Neural progenitor cell (in vitro differentiated cells): ENCODE measurements around the gene TMEM35B. TPM values are rescaled to one million over a fixed set of nuclear protein-coding genes. Genes with fewer than 3 reads are reported as not detected.

Experiments used
- DNase-seq: peaks from one replicate; pipeline ENCODE4 v3.0.0-alpha.2; 2016; ENCODE audit warnings: low spot score
- H2AFZ ChIP-seq: fragments of 200-600 bp; sonication (generic); replicated peaks from 2 replicates; pipeline ENCODE4 v1.6.1; 2016; ENCODE audit warnings: antibody characterized with exemption
- H3F3A ChIP-seq: fragments of 200-600 bp; sonication (generic); 2 replicates; pipeline ENCODE4 v1.6.1; 2016; ENCODE audit warnings: antibody characterized with exemption, low read depth
- H3K27ac ChIP-seq: fragments of 200-600 bp; sonication (generic); 2 replicates; pipeline ENCODE4 v1.5.1; 2016; ENCODE audit warnings: mild to moderate bottlenecking
- H3K27me3 ChIP-seq: fragments of 200-600 bp; sonication (generic); 2 replicates; pipeline ENCODE4 v1.6.1; 2016; ENCODE audit warnings: mild to moderate bottlenecking, moderate library complexity
- H3K36me3 ChIP-seq: fragments of 200-600 bp; sonication (generic); 2 replicates; pipeline ENCODE4 v1.5.1; 2016
- H3K4me1 ChIP-seq: fragments of 200-600 bp; sonication (generic); 2 replicates; pipeline ENCODE4 v1.6.1; 2016; ENCODE audit warnings: mixed run types
- H3K4me2 ChIP-seq: fragments of 200-600 bp; sonication (generic); 2 replicates; pipeline ENCODE4 v1.6.1; 2016
- H3K4me3 ChIP-seq: fragments of 200-600 bp; sonication (generic); 2 replicates; pipeline ENCODE4 v1.5.1; 2016
- H3K79me2 ChIP-seq: fragments of 200-600 bp; sonication (generic); 2 replicates; pipeline ENCODE4 v1.6.1; 2016; ENCODE audit warnings: low read depth
- H3K9ac ChIP-seq: fragments of 200-600 bp; sonication (generic); 2 replicates; pipeline ENCODE4 v1.6.1; 2016
- H3K9me3 ChIP-seq: fragments of 200-600 bp; sonication (generic); 2 replicates; pipeline ENCODE4 v1.5.1; 2016; ENCODE audit warnings: low read depth
- H4K20me1 ChIP-seq: fragments of 200-600 bp; sonication (generic); 2 replicates; pipeline ENCODE4 v1.6.1; 2016; ENCODE audit warnings: low read depth
- H3K27ac Mint-ChIP-seq: 3 replicates; pipeline ENCODE4 v1.8.0; 2021; ENCODE audit warnings: mixed read lengths
- H3K27me3 Mint-ChIP-seq: 2 replicates; pipeline ENCODE4 v1.8.0; 2022; ENCODE audit warnings: low read depth, mild to moderate bottlenecking, inconsistent platforms, moderate library complexity, mixed read lengths; ENCODE audit not compliant: insufficient read depth
- H3K36me3 Mint-ChIP-seq: 3 replicates; pipeline ENCODE4 v1.8.0; 2021; ENCODE audit warnings: mixed read lengths
- H3K4me1 Mint-ChIP-seq: 3 replicates; pipeline ENCODE4 v1.8.0; 2021; ENCODE audit warnings: mixed read lengths
- H3K4me3 Mint-ChIP-seq: 3 replicates; pipeline ENCODE4 v1.8.0; 2021; ENCODE audit warnings: mild to moderate bottlenecking, moderate library complexity, mixed read lengths
- H3K9me3 Mint-ChIP-seq: 3 replicates; pipeline ENCODE4 v1.8.0; 2020; ENCODE audit warnings: mixed read lengths
- CTCF ChIP-seq: fragments of 200-600 bp; sonication (generic); IDR thresholded peaks from 2 replicates; pipeline ENCODE4 v1.5.1; 2017; ENCODE audit warnings: antibody characterized with exemption, mild to moderate bottlenecking
- EZH2 ChIP-seq: fragments of 200-600 bp; sonication (generic); IDR thresholded peaks from 2 replicates; pipeline ENCODE4 v1.6.1; 2017; ENCODE audit warnings: antibody characterized with exemption, mild to moderate bottlenecking, moderate library complexity
- EZH2phosphoT487 ChIP-seq: fragments of 200-600 bp; sonication (generic); IDR thresholded peaks from 2 replicates; pipeline ENCODE4 v1.6.1; 2017; ENCODE audit warnings: antibody characterized with exemption
- total RNA-seq: library from RNA; depleted of rRNA; stranded (reverse); fragments of >200 nt; gene quantifications from 2 replicates; pipeline ENCODE4 v1.2.3, GENCODE V29; 2015; ENCODE audit warnings: low replicate concordance

The TMEM35B gene
- 17.7 and 28.8 TPM in 2 replicates for total RNA-seq

DNA sequence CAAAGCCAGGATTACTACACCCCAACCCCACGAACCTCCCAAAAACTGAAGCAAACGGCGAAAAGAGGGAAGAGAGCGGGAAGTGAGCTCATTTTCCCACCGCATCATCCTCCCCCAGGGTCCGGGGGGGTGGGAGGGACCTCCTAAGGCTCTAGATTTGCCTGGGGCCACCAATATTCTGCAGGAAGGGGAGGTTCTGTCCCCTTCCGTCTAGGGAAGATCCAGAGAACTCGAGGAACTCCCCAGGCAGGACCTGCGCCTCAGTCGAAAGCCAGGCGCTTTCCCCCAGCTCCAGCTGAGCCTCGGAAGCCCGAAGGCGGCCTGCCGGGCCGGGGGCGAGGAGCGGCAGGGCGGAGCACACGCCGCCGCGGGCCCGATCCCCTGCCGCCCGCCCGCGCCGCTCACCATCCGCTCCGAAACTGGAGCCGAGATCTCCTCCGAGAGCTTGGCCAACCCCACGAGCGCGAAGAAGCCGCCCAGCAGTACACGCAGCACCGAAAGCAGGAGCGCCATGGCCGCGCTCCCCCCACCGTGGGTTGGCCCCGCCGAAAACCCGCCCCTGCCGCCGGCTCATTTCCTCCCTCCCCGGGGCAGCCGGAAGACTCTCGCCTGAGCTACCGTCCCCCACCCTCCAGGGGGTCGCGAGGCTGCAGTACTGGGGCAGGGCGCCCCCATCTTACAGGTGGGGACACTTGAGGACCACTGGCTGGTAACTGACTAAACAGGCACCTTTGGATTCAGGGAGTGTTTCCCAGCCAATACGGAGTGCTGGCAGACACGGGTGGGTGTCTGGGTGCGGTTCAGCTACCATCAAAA is at the start of gene TMEM35B:
Gene TMEM35B, minus strand, starts transcription at position 555 of the 816 bp plus-strand sequence. Its CDS starts 42 bp downstream, at position 513.
- H3K79me2 ChIP-seq, result no peaks in the 10 kb centered on the region
- TF ChIP-seq EZH2phosphoT487, result no peak
- TF ChIP-seq CTCF, result peak; percentile 6
- H3K9me3 Mint-ChIP-seq, result no peaks in the 10 kb centered on the region
- peak within 1 kb of the TSS; percentile 33 for H3K9ac ChIP-seq
- peak within 1 kb of the TSS; percentile 60 for H3K4me3 ChIP-seq
- no peak within 1 kb of the TSS for H3K27ac ChIP-seq
- peaks cover 8% of the 10 kb centered on the region for H3K4me1 Mint-ChIP-seq
- peak within 1 kb of the TSS; percentile 94 for H3K4me3 Mint-ChIP-seq
- no peaks in the 10 kb centered on the region for H3K27me3 ChIP-seq
- DNase-seq, result peak; percentile 72
- H4K20me1 ChIP-seq, result no peaks in the 10 kb centered on the region
- peaks cover 6% of the 10 kb centered on the region for H3K27me3 Mint-ChIP-seq
- H2AFZ ChIP-seq, result peak within 1 kb of the TSS; percentile 85
- H3F3A ChIP-seq, result peaks cover 21% of the 10 kb centered on the region
- H3K4me1 ChIP-seq, result peaks cover 11% of the 10 kb centered on the region
- no peaks in the 10 kb centered on the region for H3K9me3 ChIP-seq
- H3K27ac Mint-ChIP-seq, result peak within 1 kb of the TSS; percentile 97
- no peaks in the 10 kb centered on the region for H3K36me3 ChIP-seq
- H3K36me3 Mint-ChIP-seq, result peaks cover 6% of the 10 kb centered on the region
- H3K4me2 ChIP-seq, result peak within 1 kb of the TSS; percentile 97

GRCh38 chr1:35033346-35033745 is 48.2 kb upstream of the TMEM35B start:
- TF ChIP-seq EZH2phosphoT487 (no peak), EZH2 (no peak), CTCF (no peak)
- Histone ChIP-seq H3K9ac (no peak overlapping the region), H3F3A (peaks cover 21% of the 10 kb centered on the region), H4K20me1 (no peaks in the 10 kb centered on the region), H2AFZ (no peak overlapping the region), H3K4me1 (peaks cover 7% of the 10 kb centered on the region), H3K9me3 (peaks cover 11% of the 10 kb centered on the region), H3K27ac (no peak overlapping the region), H3K4me3 (no peak overlapping the region), H3K4me2 (no peak overlapping the region), H3K27me3 (no peaks in the 10 kb centered on the region), H3K36me3 (no peaks in the 10 kb centered on the region), H3K79me2 (peaks cover 4% of the 10 kb centered on the region)
- peaks cover 13% of the 10 kb centered on the region for H3K9me3 Mint-ChIP-seq
- H3K27me3 Mint-ChIP-seq, result peaks cover 5% of the 10 kb centered on the region
- peaks cover 13% of the 10 kb centered on the region for H3K4me1 Mint-ChIP-seq
- H3K4me3 Mint-ChIP-seq, result no peak overlapping the region
- no peak for DNase-seq
- no peak overlapping the region for H3K27ac Mint-ChIP-seq
- H3K36me3 Mint-ChIP-seq, result peaks cover 2% of the 10 kb centered on the region

- H3K27me3 ChIP-seq, result no peaks in the 10 kb centered on the region
- H3K36me3 ChIP-seq, result no peaks in the 10 kb centered on the region
- H3K9ac ChIP-seq, result no peak overlapping the region
- H3K4me3 ChIP-seq, result no peak overlapping the region
- Mint-ChIP-seq H3K4me3 (peak overlapping the region; percentile 70), H3K27me3 (peaks cover 5% of the 10 kb centered on the region), H3K9me3 (peaks cover 13% of the 10 kb centered on the region), H3K36me3 (peaks cover 2% of the 10 kb centered on the region), H3K4me1 (peaks cover 13% of the 10 kb centered on the region), H3K27ac (no peak overlapping the region)
- H2AFZ ChIP-seq, result no peak overlapping the region
- peaks cover 4% of the 10 kb centered on the region for H3K79me2 ChIP-seq
- peak overlapping the region; percentile 27 for H3K4me2 ChIP-seq
- peaks cover 11% of the 10 kb centered on the region for H3K9me3 ChIP-seq
- DNase-seq, result no peak
- peaks cover 21% of the 10 kb centered on the region for H3F3A ChIP-seq
- peaks cover 7% of the 10 kb centered on the region for H3K4me1 ChIP-seq
- H3K27ac ChIP-seq, result no peak overlapping the region
- H4K20me1 ChIP-seq, result no peaks in the 10 kb centered on the region
- no peak for TF ChIP-seq EZH2phosphoT487
- no peak for TF ChIP-seq CTCF
- no peak for TF ChIP-seq EZH2
Measured at GRCh38 chr1:35032384-35032739, 47.2 kb upstream of the TMEM35B start.
